Activated naive CD8-positive, alpha-beta T cell treated with anti-CD3 and anti-CD28 coated beads, Interleukin-2, amount 50 U/mL, for 24 hours (primary cell): ENCODE measurements around the gene KPNA6.
A peak's percentile ranks its signal among the peaks of the same experiment; 100 is the strongest.

Experiments used
- ATAC-seq: fragments of 150-1000 bp; cut with Tn5 transposase; one replicate; pipeline ENCODE4 v1.10.0; 2021
- DNase-seq: peaks from one replicate; pipeline ENCODE4 v3.0.0; 2021
- H3K27ac Mint-ChIP-seq: one replicate; pipeline ENCODE4 v1.8.0; 2021; ENCODE audit warnings: mild to moderate bottlenecking, mixed read lengths
- H3K27me3 Mint-ChIP-seq: one replicate; pipeline ENCODE4 v1.8.0; 2021; ENCODE audit warnings: mixed read lengths
- H3K36me3 Mint-ChIP-seq: one replicate; pipeline ENCODE4 v1.8.0; 2021; ENCODE audit warnings: low read depth, mixed read lengths
- H3K4me1 Mint-ChIP-seq: one replicate; pipeline ENCODE4 v1.8.0; 2021; ENCODE audit warnings: mixed read lengths
- H3K4me3 Mint-ChIP-seq: one replicate; pipeline ENCODE4 v1.8.0; 2021; ENCODE audit warnings: mild to moderate bottlenecking, moderate library complexity, mixed read lengths
- H3K9me3 Mint-ChIP-seq: one replicate; pipeline ENCODE4 v1.8.0; 2021; ENCODE audit warnings: mixed read lengths

The KPNA6 gene

DNA sequence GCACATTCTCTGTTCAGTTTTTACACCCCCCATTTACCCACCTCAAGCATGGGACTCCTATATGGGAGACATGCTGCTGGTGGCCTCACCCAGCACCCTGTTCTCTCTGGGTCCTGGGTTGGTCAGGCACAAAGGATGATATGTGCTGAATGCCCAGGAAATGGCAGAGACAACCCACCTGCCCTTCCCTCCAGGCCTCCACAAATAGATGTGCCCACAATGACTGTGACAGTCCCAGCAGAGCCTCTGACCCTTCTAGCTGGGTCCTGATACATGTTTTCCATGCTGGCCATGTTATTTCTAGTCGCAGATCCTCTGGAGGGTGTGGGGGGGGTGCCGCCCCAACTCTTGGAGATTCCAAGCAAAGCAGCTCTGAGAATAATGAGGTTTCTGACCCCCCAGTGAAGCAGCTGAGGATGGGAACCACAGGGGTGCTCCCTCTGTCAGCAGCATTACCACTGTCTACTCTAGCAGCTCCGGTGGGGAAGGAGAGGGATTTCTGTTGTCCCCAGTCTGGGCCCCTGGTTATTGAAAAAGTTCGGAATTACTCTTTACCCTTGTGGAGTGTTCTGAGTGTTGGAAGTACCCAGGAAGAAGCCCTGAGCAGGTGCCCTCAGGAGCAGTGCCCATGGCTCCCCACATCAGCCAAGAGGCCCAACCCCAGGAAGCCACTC is 91.3 kb downstream of the KPNA6 start:
- H3K4me1 Mint-ChIP-seq = peaks cover 70% of the 10 kb centered on the region
- DNase-seq (no peak), ATAC-seq (no peak)
- no peak overlapping the region for H3K27ac Mint-ChIP-seq
- H3K27me3 Mint-ChIP-seq = no peaks in the 10 kb centered on the region
- H3K4me3 Mint-ChIP-seq = peak overlapping the region; percentile 74
- H3K9me3 Mint-ChIP-seq = no peaks in the 10 kb centered on the region
- peaks cover 33% of the 10 kb centered on the region for H3K36me3 Mint-ChIP-seq

DNA sequence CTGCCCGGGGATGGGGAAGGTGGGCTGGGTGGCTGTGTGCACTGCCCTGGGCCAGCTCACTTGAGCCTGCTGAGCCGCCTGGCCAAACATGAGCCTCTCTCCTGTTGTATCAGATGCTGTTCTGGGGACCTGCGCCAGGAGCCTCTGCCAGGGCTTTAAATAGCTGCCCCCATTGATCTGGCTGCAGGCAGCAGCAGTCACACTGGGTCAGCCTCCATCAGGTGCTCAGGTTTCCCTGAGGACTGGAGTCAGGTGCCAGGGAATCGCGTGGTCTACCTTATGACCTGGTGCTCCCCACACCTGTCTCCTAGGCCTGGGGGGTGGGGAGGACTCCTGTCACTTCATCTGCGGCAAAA is 91.8 kb downstream of the KPNA6 start:
- H3K4me3 Mint-ChIP-seq = peak overlapping the region; percentile 74
- H3K27me3 Mint-ChIP-seq = no peaks in the 10 kb centered on the region
- H3K27ac Mint-ChIP-seq = peak overlapping the region; percentile 84
- H3K4me1 Mint-ChIP-seq = peaks cover 66% of the 10 kb centered on the region
- no peaks in the 10 kb centered on the region for H3K9me3 Mint-ChIP-seq
- DNase-seq = no peak
- H3K36me3 Mint-ChIP-seq = peaks cover 28% of the 10 kb centered on the region
- no peak for ATAC-seq

DNA sequence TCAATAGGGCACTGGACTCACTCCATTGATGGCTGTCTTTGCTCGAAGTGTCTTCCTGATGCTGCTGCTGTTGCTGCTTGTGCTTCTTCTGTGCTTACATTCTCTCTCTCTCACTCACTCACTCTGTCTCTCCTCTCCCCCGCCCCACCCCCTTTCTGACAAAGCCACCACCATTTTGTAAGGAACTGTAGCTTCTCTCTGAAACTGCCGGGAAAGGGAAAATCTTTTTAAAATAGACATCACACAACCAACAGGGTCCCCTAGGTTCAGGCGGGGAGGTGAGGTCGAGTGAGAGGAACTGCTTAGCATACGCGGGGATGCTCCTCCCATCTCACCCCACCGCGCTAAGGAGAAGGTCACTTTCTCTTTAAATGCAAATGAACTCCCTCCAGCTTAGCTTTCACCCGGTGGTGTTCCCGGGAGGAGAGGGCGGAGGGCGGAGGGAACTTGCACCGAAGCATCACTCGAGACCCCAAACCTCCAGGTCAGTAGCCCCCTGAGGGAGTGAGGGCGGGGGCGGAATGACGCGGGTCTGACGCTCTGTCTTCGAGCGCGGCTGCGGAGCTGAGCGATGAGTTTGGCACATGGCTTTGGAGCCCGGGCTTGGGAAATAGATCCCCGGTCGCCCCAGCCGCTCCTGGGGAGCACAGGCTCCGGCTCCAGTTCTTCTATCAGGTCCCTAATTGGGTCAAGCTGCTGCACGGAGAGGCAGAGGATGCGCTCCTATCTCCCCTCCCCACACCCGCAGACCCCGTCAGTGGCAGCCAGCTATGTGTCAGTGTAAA is 92.6 kb downstream of the KPNA6 start, which contains the start of gene CCDC28B:
Gene CCDC28B, plus strand, starts transcription at position 370 of the 785 bp plus-strand sequence. CDS start 1,341 bp downstream, outside the sequence.
- peak; percentile 72 for DNase-seq
- Mint-ChIP-seq H3K36me3 (peaks cover 23% of the 10 kb centered on the region), H3K9me3 (no peaks in the 10 kb centered on the region), H3K27me3 (no peaks in the 10 kb centered on the region), H3K27ac (peak within 1 kb of the TSS; percentile 84), H3K4me1 (peaks cover 61% of the 10 kb centered on the region), H3K4me3 (peak within 1 kb of the TSS; percentile 74)
- ATAC-seq = peak; percentile 53

DNA sequence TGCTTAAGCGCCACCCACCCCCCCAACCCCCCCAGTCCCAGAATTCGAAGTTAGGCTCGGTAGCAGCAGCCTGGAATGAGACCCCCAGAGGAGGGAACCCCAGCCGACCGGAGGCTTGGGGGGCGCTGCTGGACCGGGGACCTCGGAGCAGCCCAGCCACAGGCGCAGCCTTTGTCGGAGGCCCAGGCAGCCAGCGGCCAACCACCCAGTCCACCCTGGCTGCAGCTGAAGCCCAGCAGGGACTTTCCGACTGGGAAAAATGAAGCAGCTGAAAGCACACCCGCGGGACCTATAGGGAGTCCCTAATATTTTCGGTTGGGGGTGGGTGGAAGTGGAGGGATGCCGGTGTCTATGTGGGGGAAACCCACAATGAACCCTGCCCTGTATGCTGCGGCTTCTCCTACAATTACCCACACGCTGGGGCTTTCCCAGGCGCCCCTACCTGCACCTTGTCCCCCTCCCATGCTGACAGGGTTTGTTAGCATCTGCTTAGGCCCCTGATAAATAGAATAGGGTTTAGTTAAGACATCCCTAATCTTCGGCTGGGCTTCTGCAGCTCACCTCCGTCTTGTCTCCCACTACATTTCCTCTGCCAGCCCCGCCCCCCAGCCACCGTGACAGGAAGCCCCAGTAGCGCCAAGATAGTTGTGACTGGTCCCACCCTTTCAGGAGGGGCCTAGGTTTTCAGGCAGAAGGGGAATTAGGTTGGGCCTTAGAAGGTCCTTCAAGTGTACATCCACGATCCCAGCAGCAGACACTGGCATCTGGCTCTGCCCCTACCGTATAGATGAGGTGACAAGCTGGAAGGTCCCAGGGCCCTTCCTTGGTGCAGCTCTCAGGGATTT is 93.4 kb downstream of the KPNA6 start:
- Mint-ChIP-seq H3K4me1 (peaks cover 56% of the 10 kb centered on the region), H3K27ac (peak overlapping the region; percentile 84), H3K36me3 (peaks cover 19% of the 10 kb centered on the region), H3K27me3 (no peaks in the 10 kb centered on the region), H3K4me3 (peak overlapping the region; percentile 74), H3K9me3 (no peaks in the 10 kb centered on the region)
- peak; percentile 89 for DNase-seq
- ATAC-seq = peak; percentile 59

DNA sequence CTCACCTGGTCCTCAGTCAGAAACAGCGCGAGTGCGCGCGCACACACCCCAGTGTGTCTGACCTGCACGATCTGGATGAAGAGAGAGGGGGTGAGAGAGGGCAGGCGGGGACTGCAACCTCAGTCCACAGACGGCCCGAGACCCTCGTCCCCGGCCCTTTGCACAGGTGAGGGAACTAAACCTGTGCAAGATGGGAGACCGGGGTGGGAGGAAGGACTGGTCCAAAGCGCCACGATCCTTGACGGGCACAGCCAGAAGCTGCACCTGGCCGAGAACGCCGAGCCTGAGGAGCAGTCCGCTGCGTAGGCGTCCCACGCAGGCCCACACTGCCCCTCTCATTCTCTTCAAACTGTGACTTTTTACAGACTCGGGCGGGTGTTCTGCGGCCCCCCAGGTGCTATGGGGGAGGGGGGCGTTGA is 97.1 kb downstream of the KPNA6 start:
- H3K4me3 Mint-ChIP-seq = peak overlapping the region; percentile 90
- no peak for ATAC-seq
- peaks cover 38% of the 10 kb centered on the region for H3K4me1 Mint-ChIP-seq
- H3K9me3 Mint-ChIP-seq = no peaks in the 10 kb centered on the region
- no peak for DNase-seq
- H3K36me3 Mint-ChIP-seq = peaks cover 11% of the 10 kb centered on the region
- no peaks in the 10 kb centered on the region for H3K27me3 Mint-ChIP-seq
- H3K27ac Mint-ChIP-seq = no peak overlapping the region

DNA sequence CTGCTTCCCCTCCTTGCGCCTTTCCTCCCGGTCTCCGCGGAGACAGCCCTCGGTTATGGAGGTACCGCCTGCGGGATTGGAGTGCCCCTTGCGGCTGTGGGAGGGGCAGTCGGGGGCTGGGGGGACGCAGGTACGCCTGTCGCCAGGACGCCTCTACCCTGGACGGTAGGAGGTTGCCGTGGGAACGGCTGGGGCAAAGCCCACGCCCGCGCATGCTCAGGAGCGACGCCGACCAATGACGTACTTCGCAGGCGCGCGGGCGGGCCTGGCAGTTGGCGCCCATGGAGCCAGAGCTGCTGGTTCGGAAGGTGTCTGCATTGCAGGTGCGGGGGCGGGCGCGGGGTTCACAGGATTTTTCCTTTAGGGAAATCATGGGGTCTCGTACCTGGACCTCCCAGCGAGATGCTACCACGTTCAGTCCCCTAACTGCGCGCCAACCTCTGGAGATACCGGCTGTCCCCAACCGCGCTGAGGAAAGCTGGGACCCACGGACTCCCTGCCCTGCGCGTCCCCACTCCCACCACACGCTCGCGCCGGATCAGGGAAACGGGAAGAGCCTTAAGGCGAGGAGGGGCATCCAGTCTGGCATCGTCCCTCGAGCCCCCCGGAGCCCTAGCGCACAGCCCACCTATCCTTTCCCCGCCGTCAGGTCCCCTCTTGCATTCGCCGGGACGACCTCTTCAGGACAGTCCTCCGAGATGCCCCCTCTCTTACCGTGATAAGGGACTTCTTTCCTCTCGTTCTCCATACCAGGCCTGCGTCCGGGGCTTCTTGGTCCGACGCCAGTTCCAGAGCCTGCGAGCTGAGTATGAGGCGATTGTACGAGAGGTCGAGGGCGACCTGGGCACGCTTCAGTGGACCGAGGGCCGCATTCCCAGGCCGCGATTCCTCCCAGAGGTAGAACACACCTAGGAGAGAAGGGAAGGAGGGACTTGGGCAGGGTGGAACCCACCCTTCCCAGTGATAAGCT is 97.8 kb downstream of the KPNA6 start, which contains the start of gene IQCC:
Gene IQCC, plus strand, starts transcription at position 271 of the 970 bp plus-strand sequence. Its CDS starts 11 bp downstream, at position 282.
- peaks cover 11% of the 10 kb centered on the region for H3K36me3 Mint-ChIP-seq
- H3K27me3 Mint-ChIP-seq = no peaks in the 10 kb centered on the region
- peaks cover 32% of the 10 kb centered on the region for H3K4me1 Mint-ChIP-seq
- H3K27ac Mint-ChIP-seq = peak within 1 kb of the TSS; percentile 77
- no peaks in the 10 kb centered on the region for H3K9me3 Mint-ChIP-seq
- peak; percentile 89 for DNase-seq
- peak; percentile 64 for ATAC-seq
- H3K4me3 Mint-ChIP-seq = peak within 1 kb of the TSS; percentile 90

DNA sequence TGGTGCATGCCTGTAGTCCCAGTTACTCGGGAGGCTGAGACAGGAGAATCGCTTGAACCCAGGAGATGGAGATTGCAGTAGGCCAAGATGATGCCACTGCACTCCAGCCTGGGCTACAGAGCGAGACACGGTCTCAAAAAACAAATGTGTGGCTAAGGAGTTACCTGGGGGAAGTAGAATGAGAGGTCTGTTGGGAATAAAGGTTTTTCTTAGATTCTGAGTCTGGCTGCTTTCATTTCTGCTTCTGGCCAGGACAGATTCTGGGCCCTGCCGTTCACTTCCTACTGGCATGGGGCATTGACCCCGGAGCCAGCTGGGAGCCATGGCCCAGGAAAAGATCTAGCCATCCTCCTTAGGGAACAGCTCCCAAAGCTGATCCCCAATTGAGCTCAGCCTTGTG is 100.6 kb downstream of the KPNA6 start:
- Mint-ChIP-seq H3K27ac (no peak overlapping the region), H3K9me3 (no peaks in the 10 kb centered on the region), H3K4me1 (peaks cover 25% of the 10 kb centered on the region), H3K27me3 (no peaks in the 10 kb centered on the region), H3K4me3 (no peak overlapping the region), H3K36me3 (peaks cover 7% of the 10 kb centered on the region)
- ATAC-seq (no peak), DNase-seq (no peak)

DNA sequence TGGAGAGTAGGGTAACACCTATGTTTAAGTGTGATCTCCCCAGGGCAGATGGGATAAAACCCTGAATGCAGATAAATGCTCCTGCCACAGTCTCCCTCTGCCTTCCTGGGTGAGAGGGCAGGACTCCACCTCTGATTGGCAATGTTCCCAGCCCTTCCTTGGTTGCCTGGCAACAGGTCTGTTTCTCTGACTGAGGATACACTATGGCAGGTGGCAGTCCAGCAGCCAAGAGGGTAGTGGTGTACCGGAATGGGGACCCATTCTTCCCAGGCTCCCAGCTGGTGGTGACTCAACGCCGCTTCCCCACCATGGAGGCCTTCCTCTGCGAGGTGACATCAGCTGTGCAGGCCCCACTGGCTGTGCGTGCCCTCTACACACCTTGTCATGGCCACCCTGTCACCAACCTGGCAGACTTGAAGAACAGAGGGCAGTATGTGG is 101.1 kb downstream of the KPNA6 start, which contains the start of gene DCDC2B:
Gene DCDC2B, plus strand, starts transcription at position 199 of the 438 bp plus-strand sequence. Its CDS starts 5 bp downstream, at position 204.
- Mint-ChIP-seq H3K27me3 (no peaks in the 10 kb centered on the region), H3K4me1 (peaks cover 25% of the 10 kb centered on the region), H3K27ac (no peak within 1 kb of the TSS), H3K4me3 (no peak within 1 kb of the TSS), H3K9me3 (no peaks in the 10 kb centered on the region), H3K36me3 (peaks cover 7% of the 10 kb centered on the region)
- DNase-seq (no peak), ATAC-seq (no peak)

DNA sequence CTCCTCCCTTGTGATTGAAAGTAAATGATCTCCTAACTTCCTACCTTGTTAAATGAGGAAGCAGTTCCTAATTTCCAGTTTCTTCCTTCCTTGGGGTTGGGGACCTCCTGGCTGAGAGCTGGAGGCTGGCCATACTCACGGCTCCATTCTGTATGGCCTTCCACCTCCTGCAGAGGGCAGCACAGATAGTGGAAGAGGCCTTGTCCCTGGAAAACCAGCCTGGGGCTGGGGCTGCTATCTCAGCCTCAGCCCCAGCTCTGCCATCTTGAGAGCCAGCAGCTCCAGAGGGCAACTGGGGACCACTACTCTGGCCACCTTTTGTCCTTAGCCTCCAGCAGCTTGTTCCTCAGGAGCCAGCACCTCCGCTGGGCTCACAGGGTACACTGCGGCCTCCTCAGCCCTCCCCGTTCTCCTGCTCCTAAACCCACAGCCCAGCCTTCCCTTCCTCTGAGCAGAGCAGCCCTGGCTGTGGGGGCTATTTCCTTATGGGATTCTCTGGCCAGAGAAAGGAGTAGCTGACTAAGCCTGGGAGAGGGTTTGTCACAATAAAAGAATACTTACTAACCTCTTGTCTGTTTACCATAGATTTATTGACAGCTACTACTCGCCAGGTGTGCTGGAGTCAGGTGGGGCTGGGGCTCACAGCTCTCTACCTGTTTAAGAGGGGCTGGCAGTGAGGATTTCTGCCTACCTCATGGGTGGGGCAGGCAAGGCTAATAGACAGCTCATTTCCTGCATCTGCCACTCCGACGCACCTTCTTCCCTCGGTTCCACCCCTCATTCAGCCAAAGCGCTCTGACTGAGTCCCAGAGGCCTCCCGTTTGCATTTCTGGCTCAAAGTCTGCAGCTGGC is 108.0 kb downstream of the KPNA6 start:
- Mint-ChIP-seq H3K36me3 (peaks cover 6% of the 10 kb centered on the region), H3K4me3 (no peak overlapping the region), H3K27me3 (no peaks in the 10 kb centered on the region), H3K4me1 (peaks cover 16% of the 10 kb centered on the region), H3K27ac (no peak overlapping the region), H3K9me3 (no peaks in the 10 kb centered on the region)
- ATAC-seq (peak; percentile 85), DNase-seq (peak; percentile 67)

DNA sequence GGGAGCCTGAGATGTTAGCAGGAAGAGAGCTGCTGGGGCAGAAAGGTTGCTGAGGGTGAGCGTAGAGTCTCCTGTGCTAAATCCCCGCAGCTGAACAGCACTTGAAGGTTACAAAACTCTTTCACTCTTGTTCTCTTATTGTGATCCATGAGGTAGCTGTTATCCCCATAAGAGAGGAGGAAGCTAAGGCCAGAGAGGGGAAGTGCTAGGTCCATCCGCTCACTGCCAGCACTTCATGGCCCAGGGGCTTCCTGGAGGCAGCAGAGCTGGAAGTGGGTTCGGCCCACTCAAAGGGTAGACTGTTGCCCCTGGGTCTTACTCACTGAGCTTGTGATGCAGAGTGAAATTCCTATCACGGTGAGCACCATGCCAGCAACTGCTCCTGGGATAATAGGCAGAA is 108.7 kb downstream of the KPNA6 start:
- ATAC-seq (no peak), DNase-seq (no peak)
- Mint-ChIP-seq H3K9me3 (no peaks in the 10 kb centered on the region), H3K4me3 (no peak overlapping the region), H3K36me3 (peaks cover 6% of the 10 kb centered on the region), H3K27ac (no peak overlapping the region), H3K4me1 (peaks cover 22% of the 10 kb centered on the region), H3K27me3 (no peaks in the 10 kb centered on the region)

DNA sequence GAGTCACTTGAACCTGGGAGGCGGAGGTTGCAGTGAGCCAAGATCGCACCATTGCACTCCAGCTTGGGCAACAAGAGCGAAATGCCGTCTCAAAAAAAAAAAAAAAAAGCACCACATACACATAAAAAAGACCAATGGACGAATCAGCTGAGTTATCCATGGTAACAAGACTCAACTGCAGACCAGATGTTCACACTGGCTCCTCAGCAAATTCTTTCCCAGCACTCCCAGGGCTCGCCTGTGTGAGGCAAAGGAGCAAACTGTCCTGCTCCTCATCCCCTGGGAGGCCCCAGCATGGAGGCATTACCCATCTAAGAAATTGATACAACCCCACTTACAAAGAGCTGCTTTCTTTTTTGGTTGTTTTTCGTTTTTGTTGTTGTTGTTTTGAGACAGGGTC is 111.2 kb downstream of the KPNA6 start:
- no peaks in the 10 kb centered on the region for H3K9me3 Mint-ChIP-seq
- H3K27me3 Mint-ChIP-seq = no peaks in the 10 kb centered on the region
- no peak overlapping the region for H3K27ac Mint-ChIP-seq
- H3K4me3 Mint-ChIP-seq = no peak overlapping the region
- H3K4me1 Mint-ChIP-seq = peaks cover 28% of the 10 kb centered on the region
- H3K36me3 Mint-ChIP-seq = peaks cover 17% of the 10 kb centered on the region
- ATAC-seq (no peak), DNase-seq (no peak)

DNA sequence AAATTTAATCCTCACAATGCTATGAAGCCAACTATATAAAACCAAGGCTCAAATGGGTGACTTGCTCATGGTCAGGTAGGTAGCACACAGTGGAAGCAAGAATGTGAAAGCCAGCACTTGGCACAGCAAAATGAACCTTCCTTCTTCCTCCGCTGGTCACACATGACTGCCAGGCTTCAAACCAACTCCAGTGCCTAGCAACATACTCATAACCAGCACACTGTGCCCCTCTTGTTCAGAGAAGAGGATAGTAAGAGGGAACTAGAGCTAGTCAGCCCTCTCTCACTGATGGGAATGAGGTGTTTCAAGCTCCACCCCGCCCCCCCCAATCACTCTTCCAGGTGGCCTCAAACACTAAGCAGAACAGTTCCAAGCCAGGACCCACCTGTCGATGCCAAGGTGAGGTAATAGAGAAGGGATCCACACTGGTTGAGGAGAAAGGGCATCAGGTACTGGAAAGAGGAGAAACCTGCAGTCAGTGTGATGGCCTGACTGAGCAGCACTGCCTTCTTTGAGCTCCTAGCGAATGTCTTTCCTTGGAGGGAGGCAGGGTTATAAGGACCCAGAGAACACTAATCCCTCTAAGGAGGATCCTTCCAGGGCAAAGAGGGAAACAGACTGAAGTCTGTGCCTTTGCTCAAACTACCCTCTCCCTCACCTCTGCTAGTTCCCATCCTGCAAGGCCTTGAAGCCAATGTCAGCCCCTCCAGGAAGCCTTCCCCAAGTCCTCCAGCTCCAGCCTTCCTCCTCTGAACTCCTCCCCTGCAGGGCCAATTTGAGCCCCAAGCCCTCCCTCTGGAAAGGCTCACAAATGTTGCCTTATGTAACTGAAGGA is 113.1 kb downstream of the KPNA6 start:
- Mint-ChIP-seq H3K4me3 (peak overlapping the region; percentile 93), H3K36me3 (peaks cover 28% of the 10 kb centered on the region), H3K9me3 (no peaks in the 10 kb centered on the region), H3K4me1 (peaks cover 37% of the 10 kb centered on the region), H3K27ac (peak overlapping the region; percentile 91), H3K27me3 (no peaks in the 10 kb centered on the region)
- no peak for DNase-seq
- ATAC-seq = no peak
